Endothelial cell (in vitro differentiated cells): ENCODE measurements around the gene E2F2. TPM values are rescaled to one million over a fixed set of nuclear protein-coding genes. Genes with fewer than 3 reads are reported as not detected.

Experiments
- DNase-seq: peaks from one replicate; pipeline ENCODE4 v3.0.0; 2021; ENCODE audit warnings: low spot score
- H3K27ac Mint-ChIP-seq: one replicate; pipeline ENCODE4 v1.8.0; 2021; ENCODE audit warnings: mixed read lengths, inconsistent platforms; ENCODE audit not compliant: unreplicated experiment
- H3K27me3 Mint-ChIP-seq: one replicate; pipeline ENCODE4 v1.8.0; 2021; ENCODE audit warnings: mild to moderate bottlenecking, moderate library complexity, mixed read lengths, inconsistent platforms; ENCODE audit not compliant: unreplicated experiment
- H3K36me3 Mint-ChIP-seq: one replicate; pipeline ENCODE4 v1.8.0; 2021; ENCODE audit warnings: mild to moderate bottlenecking, low read depth, mixed read lengths, inconsistent platforms; ENCODE audit not compliant: unreplicated experiment
- H3K4me1 Mint-ChIP-seq: one replicate; pipeline ENCODE4 v1.8.0; 2021; ENCODE audit warnings: mild to moderate bottlenecking, mixed read lengths, inconsistent platforms; ENCODE audit not compliant: unreplicated experiment
- H3K4me3 Mint-ChIP-seq: one replicate; pipeline ENCODE4 v1.8.0; 2021; ENCODE audit warnings: mild to moderate bottlenecking, mixed read lengths, inconsistent platforms; ENCODE audit not compliant: unreplicated experiment
- H3K9me3 Mint-ChIP-seq: one replicate; pipeline ENCODE4 v1.8.0; 2021; ENCODE audit warnings: mixed read lengths, inconsistent platforms; ENCODE audit not compliant: unreplicated experiment
- total RNA-seq: library from RNA; stranded (reverse); fragmentation: NEBNext Ultra II Directional; extraction: Animal tissue kit (Norgen Biotek cat#: 25700); gene quantifications from one replicate; pipeline ENCODE4 v1.2.1, GENCODE V29; 2021; ENCODE audit not compliant: unreplicated experiment
- TF ChIP-seq, protein P1 (sequence below): fragments of 200-600 bp; sonication (generic); IDR thresholded peaks from one replicate; pipeline ENCODE4 v1.5.0; 2021; ENCODE audit warnings: antibody characterized with exemption; ENCODE audit not compliant: unreplicated experiment

E2F2 gene
- total RNA-seq, 1 donor from 2014 or later, result 0.69 TPM

DNA sequence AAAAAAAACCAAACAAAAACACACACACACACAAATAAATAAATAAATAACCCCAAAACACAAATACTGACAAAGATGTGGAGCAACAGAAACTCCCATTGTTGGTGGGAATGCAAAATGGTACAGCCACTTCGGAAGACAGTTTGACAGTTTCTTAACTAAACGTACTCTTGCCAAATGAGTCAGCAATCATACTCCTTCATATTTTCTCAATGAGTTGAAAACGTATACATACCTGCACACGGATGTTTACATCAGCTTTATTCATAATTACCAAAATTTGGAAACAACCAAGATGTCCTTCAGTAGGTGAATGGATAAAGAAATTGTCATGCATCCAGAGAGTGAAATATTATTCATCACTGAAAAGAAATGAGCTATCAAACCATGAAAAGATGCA is 70.5 kb downstream of the E2F2 start:
- H3K4me1 Mint-ChIP-seq, result no peaks in the 10 kb centered on the region
- DNase-seq, result no peak
- no peaks in the 10 kb centered on the region for H3K9me3 Mint-ChIP-seq
- H3K4me3 Mint-ChIP-seq, result peak overlapping the region; percentile 42
- peaks cover 4% of the 10 kb centered on the region for H3K27me3 Mint-ChIP-seq
- TF ChIP-seq, protein P1, sequence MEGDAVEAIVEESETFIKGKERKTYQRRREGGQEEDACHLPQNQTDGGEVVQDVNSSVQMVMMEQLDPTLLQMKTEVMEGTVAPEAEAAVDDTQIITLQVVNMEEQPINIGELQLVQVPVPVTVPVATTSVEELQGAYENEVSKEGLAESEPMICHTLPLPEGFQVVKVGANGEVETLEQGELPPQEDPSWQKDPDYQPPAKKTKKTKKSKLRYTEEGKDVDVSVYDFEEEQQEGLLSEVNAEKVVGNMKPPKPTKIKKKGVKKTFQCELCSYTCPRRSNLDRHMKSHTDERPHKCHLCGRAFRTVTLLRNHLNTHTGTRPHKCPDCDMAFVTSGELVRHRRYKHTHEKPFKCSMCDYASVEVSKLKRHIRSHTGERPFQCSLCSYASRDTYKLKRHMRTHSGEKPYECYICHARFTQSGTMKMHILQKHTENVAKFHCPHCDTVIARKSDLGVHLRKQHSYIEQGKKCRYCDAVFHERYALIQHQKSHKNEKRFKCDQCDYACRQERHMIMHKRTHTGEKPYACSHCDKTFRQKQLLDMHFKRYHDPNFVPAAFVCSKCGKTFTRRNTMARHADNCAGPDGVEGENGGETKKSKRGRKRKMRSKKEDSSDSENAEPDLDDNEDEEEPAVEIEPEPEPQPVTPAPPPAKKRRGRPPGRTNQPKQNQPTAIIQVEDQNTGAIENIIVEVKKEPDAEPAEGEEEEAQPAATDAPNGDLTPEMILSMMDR, result no peak
- no peaks in the 10 kb centered on the region for H3K36me3 Mint-ChIP-seq
- no peak overlapping the region for H3K27ac Mint-ChIP-seq

DNA sequence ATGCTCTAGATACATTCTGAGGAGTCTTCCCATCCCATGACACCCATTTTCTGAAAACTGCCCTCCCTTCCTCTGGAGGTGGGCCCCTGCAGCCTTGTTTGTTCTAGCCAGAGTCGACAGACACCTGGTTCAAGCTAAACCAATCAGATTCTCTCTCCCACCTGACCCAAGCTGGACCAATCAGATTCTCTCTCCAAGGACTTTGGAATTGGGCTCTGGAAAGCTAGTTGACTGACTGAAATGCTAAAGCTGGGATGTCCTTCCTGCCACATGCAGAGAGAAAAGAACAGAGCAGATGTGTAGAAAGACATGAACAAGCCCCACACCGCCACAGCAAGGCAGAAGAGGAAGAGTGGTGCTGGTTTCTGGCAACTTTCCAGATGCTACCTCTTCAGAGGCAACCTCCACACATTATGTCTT is 71.7 kb downstream of the E2F2 start:
- Mint-ChIP-seq H3K4me1 (no peaks in the 10 kb centered on the region), H3K27ac (no peak overlapping the region), H3K27me3 (peaks cover 4% of the 10 kb centered on the region), H3K9me3 (no peaks in the 10 kb centered on the region), H3K36me3 (peaks cover 4% of the 10 kb centered on the region), H3K4me3 (no peak overlapping the region)
- TF ChIP-seq, protein P1, result no peak
- no peak for DNase-seq

Other genes starting within 250 kb of the E2F2 start
- 146 TPM for gene HNRNPR, start 186.9 kb downstream of the E2F2 start, total RNA-seq
- gene ZNF436, start 161.4 kb downstream of the E2F2 start, total RNA-seq, result 26.0 TPM
- gene TCEA3, start 106.5 kb downstream of the E2F2 start, total RNA-seq, result 9.7 TPM
- gene ASAP3, start 47.1 kb downstream of the E2F2 start, total RNA-seq, result 36.4 TPM
- 240 TPM for gene ID3, start 28.3 kb upstream of the E2F2 start, total RNA-seq
- 1,285 TPM for gene RPL11, start 160.6 kb upstream of the E2F2 start, total RNA-seq
- 54.4 TPM for gene ELOA, start 212.2 kb upstream of the E2F2 start, total RNA-seq
- 35.4 TPM for gene PITHD1, start 247.2 kb upstream of the E2F2 start, total RNA-seq